Astrocyte of the hippocampus (primary cell): ENCODE measurements around the gene DYRK1A.

Experiments
- DNase-seq: peaks from one replicate; pipeline ENCODE4 v3.0.0; 2011; ENCODE audit warnings: low read depth, low spot score

The DYRK1A gene

DNA sequence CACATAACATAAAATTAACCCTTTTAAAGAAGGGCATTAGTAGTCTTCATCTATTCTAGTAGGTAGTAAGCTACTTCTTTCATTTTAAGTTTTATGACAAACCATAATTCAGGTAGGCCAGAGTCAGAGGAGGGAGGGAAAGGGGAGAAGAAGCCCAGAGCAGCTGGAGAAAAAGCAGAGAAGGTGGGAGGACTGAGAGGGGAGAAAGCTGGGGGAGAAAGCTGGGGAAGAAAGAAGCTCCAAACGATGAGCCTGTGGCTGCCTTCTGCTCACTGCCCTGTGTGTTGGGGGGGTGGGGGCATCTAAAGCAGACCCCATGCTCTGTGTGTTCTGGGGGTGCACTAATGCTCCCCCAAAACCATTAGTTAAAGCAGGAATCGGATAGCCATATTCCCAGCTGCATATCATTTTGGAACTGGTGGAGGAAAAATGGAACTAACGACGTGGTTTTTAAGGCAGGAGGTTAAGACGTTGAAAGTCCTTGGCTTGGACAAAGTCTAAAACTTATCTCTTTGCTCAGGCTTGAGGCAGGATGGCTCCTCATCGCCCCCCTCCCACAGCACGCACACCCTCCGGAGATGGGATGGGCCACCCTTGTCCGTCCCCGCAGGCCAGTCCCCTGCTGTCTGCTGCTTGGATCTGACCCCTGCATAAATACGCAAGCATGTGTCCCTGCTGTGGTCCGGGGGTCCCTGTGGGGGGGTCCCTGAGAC lies 184.2 kb downstream of the DYRK1A start:
- no peak for DNase-seq

- no peak for DNase-seq
Observed at GRCh38 chr21:37551331-37551992, 184.9 kb downstream of the DYRK1A start.

GRCh38 chr21:37551993-37552355 lies 185.4 kb downstream of the DYRK1A start:
- DNase-seq: no peak

DNA sequence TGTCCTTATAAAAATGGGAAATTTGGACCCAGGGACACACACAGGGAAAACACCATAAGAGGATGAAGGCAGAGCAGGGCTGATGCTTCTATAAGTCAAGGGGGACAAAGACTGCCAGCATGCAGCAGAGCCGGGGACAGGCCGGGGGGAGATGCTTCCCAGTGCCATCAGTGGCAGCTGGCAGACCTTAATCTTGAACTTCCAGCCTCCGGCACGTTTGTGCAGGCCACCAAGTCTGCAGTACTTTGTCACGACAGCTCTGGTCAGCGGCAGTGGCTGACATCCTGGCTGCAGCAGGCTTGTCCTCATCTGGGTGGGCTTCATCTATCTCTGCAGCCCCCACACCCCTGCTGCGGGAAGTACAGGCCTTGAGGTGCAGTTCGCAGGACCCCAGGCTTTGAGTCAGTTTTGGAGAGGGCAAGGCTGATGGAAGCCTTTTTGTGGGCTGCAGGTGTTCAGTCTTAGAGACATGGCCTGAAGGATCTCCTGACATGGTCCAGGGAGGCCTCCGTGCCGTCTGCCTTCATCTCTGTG lies 186.0 kb downstream of the DYRK1A start:
- no peak for DNase-seq

- DNase-seq: no peak
Observed at GRCh38 chr21:37553078-37553481, 186.5 kb downstream of the DYRK1A start.

DNA sequence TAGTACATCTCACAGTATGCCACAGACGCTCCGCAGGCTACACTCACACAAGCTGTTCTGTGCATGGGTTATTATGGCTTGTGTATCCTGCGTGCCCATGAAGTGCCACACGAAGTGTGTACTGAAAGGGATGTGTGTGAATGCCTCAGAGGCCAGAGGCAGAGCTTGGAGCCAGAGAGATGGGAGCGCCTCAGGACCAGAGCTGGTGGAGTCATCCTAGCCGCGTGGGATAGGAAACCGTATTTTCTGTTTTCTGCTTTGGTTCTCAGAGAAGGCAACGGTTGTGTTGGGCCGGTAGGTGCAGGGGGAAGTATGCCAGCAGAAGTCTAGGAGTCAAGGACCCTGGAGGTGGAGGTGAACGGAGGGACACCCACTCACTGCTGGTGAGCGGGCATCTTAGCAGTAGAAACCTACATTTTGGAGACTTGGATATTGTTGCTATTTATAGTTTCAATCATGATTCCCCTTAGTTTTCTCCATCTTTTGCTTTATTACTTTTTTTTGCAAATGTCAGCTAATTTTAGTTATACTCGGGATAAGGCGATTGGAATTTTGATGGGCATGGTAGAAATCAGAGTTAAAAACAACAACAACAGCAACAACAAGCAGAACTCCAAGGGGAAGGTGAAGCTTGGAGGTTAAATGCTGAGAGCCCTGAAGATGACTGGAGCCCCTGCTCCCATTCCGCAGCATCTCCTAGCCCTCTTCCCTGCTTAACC lies 188.2 kb downstream of the DYRK1A start:
- DNase-seq: no peak

DNA sequence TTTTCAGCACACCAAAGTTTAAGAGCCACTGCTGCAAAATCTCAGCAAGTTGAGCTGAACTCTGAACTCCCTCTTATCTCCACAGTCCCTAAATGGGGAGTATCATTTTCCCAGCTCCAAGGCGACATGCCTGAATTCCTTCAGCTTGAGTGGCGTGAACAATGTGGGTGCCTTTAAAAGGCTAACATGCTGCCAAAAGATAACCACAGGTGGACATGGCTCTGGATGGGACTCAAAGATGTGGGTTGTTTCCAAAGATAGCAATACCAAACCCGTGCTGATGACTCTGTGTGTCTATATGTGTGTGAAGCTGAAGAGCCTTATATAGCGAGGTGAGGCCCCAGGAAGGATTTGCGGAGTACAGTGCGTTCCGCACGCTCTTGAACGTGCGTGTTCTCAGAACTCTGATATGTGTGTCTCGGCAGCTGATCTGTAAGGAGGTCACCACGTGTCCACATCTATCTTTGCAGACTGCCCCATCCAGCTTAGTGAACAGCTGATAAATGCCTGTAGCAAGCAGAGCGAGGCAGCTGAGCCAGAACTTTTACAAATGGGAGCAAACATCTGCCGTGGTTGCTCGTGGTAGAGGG lies 189.2 kb downstream of the DYRK1A start:
- no peak for DNase-seq

- no peak for DNase-seq
Observed at GRCh38 chr21:37557261-37557950, 190.8 kb downstream of the DYRK1A start.

GRCh38 chr21:37558676-37559211 lies 192.2 kb downstream of the DYRK1A start:
- DNase-seq: no peak

DNA sequence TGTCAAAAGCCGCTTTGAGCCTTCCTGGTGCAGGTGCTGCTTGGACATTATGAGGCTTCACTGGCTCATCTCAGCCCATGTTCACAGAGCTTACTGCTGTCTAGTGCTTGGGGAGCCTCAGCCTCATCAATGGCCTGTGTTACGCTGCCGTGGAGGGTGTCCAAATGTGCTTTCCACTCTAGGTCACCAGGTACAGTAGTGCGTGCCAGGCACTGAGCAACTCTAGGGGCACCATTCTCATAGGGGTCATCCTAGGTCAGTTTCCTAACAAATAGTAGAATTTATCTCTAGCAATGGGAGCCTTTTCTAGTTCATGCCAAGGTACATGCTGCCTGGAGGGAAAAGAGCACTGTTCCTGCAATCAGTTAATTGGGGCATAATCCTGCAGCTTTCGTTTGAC lies 193.8 kb downstream of the DYRK1A start:
- no peak for DNase-seq

- DNase-seq: no peak
Observed at GRCh38 chr21:37561506-37561905, 194.9 kb downstream of the DYRK1A start.

DNA sequence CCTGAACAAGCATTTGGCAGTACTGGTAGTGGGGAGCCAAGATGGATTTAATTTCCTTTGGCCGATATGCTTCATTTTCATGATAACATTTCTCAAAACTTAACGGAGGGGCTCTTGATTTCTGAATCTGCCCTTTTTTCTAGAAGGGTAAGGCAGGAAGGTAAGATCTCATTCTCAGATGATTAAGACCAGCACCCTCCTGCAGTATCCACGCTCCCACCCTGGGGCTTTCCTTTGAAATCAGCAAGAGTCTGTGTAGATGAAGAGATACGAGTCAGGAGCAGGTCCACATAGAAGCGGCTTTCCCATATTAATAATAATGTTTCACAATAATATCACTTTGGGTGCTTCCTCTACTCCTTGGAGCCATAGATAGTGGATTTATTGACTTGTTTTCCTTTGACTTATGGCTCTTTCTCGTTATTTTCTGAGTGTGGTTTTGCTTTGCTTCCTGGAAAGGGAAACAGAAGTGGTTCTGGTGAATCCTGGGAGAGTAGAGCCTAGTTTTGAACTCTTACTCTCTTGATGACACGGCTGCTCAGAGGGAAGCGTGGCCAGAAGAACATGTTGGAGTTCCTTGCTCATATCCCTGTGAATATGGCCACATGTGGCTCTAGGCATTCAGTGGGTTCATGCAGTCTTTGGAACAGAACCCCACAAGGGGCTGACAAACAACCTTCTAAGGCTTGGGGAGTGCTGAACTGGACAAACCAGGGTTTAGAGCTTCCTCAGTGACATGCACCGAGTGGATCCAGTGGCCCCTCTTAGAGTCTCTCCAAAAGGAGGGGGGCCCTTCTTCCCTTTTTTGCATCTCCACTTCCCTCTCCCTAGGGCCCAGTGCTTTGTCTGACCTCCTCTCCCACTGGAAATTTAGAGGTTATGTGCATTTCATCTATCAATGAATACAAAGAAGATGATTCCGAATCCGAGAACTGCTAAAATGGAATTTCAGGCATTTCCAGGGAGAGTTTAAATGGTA lies 195.7 kb downstream of the DYRK1A start:
- DNase-seq: no peak

DNA sequence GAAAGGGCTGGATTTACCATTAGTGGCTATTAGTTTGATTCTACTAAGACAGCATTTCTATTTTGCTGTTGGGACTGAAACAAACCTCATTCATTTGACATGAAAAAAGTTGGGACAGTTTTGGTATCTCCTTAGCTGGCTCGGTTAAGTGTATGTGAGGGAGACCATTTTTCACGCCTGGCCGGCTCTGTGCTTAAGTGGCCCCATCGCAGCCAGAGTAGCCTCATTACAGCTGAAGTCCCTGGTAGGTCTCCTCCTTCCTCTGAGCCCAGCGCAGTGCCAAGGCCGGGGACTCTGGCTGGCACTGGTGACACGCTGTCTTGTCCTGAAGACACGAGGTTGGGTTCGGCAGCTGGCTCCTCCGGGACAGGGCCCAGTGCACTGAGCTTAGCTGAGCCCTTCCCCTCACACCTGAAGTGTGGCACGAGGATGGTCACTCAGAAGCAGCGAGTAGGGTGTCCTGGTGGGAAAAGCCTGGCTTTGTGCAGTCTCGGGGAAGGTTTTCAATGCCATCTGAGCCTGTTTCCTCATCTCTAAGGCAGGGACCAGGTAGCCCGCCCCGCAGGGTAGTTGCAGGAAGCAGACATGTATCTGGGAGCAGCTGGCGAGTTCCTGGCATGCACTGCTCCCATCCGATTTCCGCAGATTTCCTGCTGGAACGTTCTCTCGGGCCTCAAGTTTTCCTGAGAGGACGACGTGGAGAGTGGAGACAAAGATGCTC lies 196.5 kb downstream of the DYRK1A start:
- DNase-seq: no peak

GRCh38 chr21:37563641-37564340 lies 197.2 kb downstream of the DYRK1A start:
- DNase-seq: peak; percentile 97

DNA sequence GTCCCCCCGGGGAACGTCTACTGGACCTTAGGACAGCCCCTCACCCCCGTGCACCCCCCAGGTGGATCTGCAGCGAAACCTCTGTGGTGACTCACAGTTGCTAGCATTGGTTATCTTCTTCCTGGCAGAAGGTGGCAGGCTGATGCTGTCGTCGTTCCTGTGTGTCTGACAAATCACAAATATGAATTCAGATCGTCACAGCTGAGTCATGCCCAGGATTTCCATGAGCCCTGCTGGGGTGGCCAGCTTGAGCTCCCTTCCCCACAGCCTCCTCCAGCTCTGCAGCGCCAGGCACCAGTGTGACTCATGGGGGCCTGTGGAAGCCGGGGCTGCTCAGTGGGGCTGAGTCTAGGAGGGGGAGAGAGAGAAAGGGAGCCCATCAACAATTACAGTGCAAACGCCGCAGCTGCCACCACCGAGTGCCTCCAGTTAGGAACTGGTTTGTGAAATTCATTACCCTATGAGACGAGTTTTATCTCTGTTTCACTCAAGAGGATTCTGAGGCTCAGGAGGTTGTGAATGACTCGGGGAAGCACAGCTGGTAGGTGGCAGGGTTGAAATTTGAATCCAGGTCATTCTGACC lies 197.9 kb downstream of the DYRK1A start:
- DNase-seq: peak; percentile 97

- peak; percentile 17 for DNase-seq
Observed at GRCh38 chr21:37564924-37565529, 198.5 kb downstream of the DYRK1A start.

- no peak for DNase-seq
Observed at GRCh38 chr21:37565530-37566223, 199.1 kb downstream of the DYRK1A start.
